ENCODE results near the gene KIF23.

Gene KIF23

GRCh38 chr15:69424748-69425413 lies 10.7 kb downstream of the KIF23 start:
- DNase-seq (ENCODE audit: low read depth), result no peak
- H3K4me3 ChIP-seq (ENCODE audit: low read depth, low read length), result no peak overlapping the region
- TF ChIP-seq CTCF (IDR thresholded peaks at IDR 0.05; ENCODE audit: insufficient read depth, low read depth, low read length, missing control alignments), result no peak

- H3K4me3 ChIP-seq (ENCODE audit: low read depth, low read length), result no peak overlapping the region
- DNase-seq (ENCODE audit: low read depth), result no peak
- TF ChIP-seq CTCF (IDR thresholded peaks at IDR 0.05; ENCODE audit: insufficient read depth, low read depth, low read length, missing control alignments), result no peak
Observed at GRCh38 chr15:69433831-69434230, 19.7 kb downstream of the KIF23 start.

GRCh38 chr15:69434238-69434637 lies 20.1 kb downstream of the KIF23 start:
- DNase-seq (ENCODE audit: low read depth), result no peak

GRCh38 chr15:69434679-69435078 lies 20.5 kb downstream of the KIF23 start:
- TF ChIP-seq CTCF (IDR thresholded peaks at IDR 0.05; ENCODE audit: insufficient read depth, low read depth, low read length, missing control alignments), result no peak
- no peak for DNase-seq (ENCODE audit: low read depth)
- H3K4me3 ChIP-seq (ENCODE audit: low read depth, low read length), result no peak overlapping the region

More at GRCh38 chr15:69434238-69434637, 20.1 kb downstream of the KIF23 start:
- TF ChIP-seq CTCF (IDR thresholded peaks at IDR 0.05; ENCODE audit: insufficient read depth, low read depth, low read length, missing control alignments), result no peak
- no peak overlapping the region for H3K4me3 ChIP-seq (ENCODE audit: low read depth, low read length)

- no peak overlapping the region for H3K4me3 ChIP-seq (ENCODE audit: low read depth, low read length)
- no peak for TF ChIP-seq CTCF (IDR thresholded peaks at IDR 0.05; ENCODE audit: insufficient read depth, low read depth, low read length, missing control alignments)
- no peak for DNase-seq (ENCODE audit: low read depth)
Observed at GRCh38 chr15:69435985-69436384, 21.8 kb downstream of the KIF23 start.

- no peak for TF ChIP-seq CTCF (IDR thresholded peaks at IDR 0.05; ENCODE audit: insufficient read depth, low read depth, low read length, missing control alignments)
- H3K4me3 ChIP-seq (ENCODE audit: low read depth, low read length), result no peak overlapping the region
Observed at GRCh38 chr15:69436951-69437350, 22.8 kb downstream of the KIF23 start.

GRCh38 chr15:69439623-69440022 lies 25.5 kb downstream of the KIF23 start:
- no peak for DNase-seq (ENCODE audit: low read depth)
- no peak for TF ChIP-seq CTCF (IDR thresholded peaks at IDR 0.05; ENCODE audit: insufficient read depth, low read depth, low read length, missing control alignments)
- no peak overlapping the region for H3K4me3 ChIP-seq (ENCODE audit: low read depth, low read length)

More at GRCh38 chr15:69436951-69437350, 22.8 kb downstream of the KIF23 start:
- no peak for DNase-seq (ENCODE audit: low read depth)

Data from GM12865 (cell line).